ENCODE data around the gene CNR1. TPM values are rescaled to one million over a fixed set of nuclear protein-coding genes. Genes with fewer than 3 reads are reported as not detected.

The CNR1 gene
- total RNA-seq, 1 experiment from 2014 or later, result not detected

DNA sequence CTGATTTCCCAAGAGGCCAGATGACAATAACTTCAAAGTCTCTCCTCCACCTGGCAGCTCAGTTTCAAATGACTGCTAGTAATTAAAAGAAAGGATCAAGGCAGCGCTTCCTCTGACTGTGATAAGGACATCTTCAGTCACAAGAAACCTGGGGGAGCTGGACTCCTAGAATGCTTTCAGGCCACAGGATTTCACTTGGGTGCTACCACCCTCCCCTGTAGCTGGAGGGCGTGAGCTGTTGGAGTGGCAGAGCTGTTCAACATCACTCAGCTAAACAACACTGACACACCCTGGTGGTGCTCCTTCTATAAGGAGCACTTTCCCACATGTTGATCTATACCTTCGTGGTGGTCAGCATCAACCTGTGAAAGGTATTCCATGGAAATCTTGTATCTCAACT lies 2.2 kb upstream of the CNR1 start:
- no peaks in the 10 kb centered on the region for H3K9me2 ChIP-seq (ENCODE audit: insufficient read depth)
- ChIA-PET POLR2A (no interaction called here), RAD21 (ENCODE audit: low non-redundant PET in 1 of 2, low total read pairs in 2 of 2, uncharacterized antibody in 2 of 2, unreplicated experiment in 2 of 2) (no interaction called here), CTCF (no interaction called here)
- no peaks in the 10 kb centered on the region for H3K4me1 ChIP-seq (ENCODE audit: control insufficient read depth in 1 of 2, insufficient read depth in 2 of 2, low read length in 2 of 2)
- no peak for TF ChIP-seq EZH2 (IDR thresholded peaks at IDR 0.05)
- TF ChIP-seq, protein P1, sequence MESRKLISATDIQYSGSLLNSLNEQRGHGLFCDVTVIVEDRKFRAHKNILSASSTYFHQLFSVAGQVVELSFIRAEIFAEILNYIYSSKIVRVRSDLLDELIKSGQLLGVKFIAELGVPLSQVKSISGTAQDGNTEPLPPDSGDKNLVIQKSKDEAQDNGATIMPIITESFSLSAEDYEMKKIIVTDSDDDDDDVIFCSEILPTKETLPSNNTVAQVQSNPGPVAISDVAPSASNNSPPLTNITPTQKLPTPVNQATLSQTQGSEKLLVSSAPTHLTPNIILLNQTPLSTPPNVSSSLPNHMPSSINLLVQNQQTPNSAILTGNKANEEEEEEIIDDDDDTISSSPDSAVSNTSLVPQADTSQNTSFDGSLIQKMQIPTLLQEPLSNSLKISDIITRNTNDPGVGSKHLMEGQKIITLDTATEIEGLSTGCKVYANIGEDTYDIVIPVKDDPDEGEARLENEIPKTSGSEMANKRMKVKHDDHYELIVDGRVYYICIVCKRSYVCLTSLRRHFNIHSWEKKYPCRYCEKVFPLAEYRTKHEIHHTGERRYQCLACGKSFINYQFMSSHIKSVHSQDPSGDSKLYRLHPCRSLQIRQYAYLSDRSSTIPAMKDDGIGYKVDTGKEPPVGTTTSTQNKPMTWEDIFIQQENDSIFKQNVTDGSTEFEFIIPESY (IDR thresholded peaks at IDR 0.05; ENCODE audit: extremely low read depth, insufficient replicate concordance, low read length), result no peak
- TF ChIP-seq FOSL1 (IDR thresholded peaks at IDR 0.05; ENCODE audit: low read depth), result no peak
- no peak for TF ChIP-seq ZNF274 (IDR thresholded peaks at IDR 0.05; ENCODE audit: low read depth, low read length)
- no peak for TF ChIP-seq CBX3 (IDR thresholded peaks at IDR 0.05; ENCODE audit: low read depth)
- TF ChIP-seq SP1 (IDR thresholded peaks at IDR 0.05; ENCODE audit: low read depth), result no peak
- TF ChIP-seq, protein P2, sequence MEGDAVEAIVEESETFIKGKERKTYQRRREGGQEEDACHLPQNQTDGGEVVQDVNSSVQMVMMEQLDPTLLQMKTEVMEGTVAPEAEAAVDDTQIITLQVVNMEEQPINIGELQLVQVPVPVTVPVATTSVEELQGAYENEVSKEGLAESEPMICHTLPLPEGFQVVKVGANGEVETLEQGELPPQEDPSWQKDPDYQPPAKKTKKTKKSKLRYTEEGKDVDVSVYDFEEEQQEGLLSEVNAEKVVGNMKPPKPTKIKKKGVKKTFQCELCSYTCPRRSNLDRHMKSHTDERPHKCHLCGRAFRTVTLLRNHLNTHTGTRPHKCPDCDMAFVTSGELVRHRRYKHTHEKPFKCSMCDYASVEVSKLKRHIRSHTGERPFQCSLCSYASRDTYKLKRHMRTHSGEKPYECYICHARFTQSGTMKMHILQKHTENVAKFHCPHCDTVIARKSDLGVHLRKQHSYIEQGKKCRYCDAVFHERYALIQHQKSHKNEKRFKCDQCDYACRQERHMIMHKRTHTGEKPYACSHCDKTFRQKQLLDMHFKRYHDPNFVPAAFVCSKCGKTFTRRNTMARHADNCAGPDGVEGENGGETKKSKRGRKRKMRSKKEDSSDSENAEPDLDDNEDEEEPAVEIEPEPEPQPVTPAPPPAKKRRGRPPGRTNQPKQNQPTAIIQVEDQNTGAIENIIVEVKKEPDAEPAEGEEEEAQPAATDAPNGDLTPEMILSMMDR (IDR thresholded peaks at IDR 0.05 in 2 of 3, conservative IDR thresholded peaks at IDR 0.05 in 1 of 3; ENCODE audit: borderline replicate concordance in 1 of 3, insufficient read depth in 1 of 3, low read depth in 2 of 3, low read length in 2 of 3), result no peak
- no peak for TF ChIP-seq EZH2phosphoT487 (IDR thresholded peaks at IDR 0.05; ENCODE audit: borderline replicate concordance)
- TF ChIP-seq YY1 (IDR thresholded peaks at IDR 0.05; ENCODE audit: extremely low read depth, insufficient replicate concordance, low read depth, low read length), result no peak
- no peak for TF ChIP-seq EGR1 (IDR thresholded peaks at IDR 0.05; ENCODE audit: low read depth)
- no peaks in the 10 kb centered on the region for H3K36me3 ChIP-seq (ENCODE audit: control insufficient read depth in 1 of 2, insufficient read depth in 2 of 2, low read length in 2 of 2)
- no peak overlapping the region for H2AFZ ChIP-seq (ENCODE audit: low read depth, low read length, poor library complexity, severe bottlenecking)
- H3K79me2 ChIP-seq (ENCODE audit: insufficient read depth, low read length), result no peaks in the 10 kb centered on the region
- H3K27ac ChIP-seq (ENCODE audit: low read depth, low read length), result no peak overlapping the region
- no peaks in the 10 kb centered on the region for H3K9me3 ChIP-seq (ENCODE audit: control insufficient read depth in 1 of 2, insufficient read depth in 1 of 2, low read depth in 1 of 2, low read length in 2 of 2)
- DNase-seq (ENCODE audit: low read depth, low spot score) (no peak), ATAC-seq (no peak)
- H3K27me3 ChIP-seq (ENCODE audit: insufficient read depth, low read length), result peaks cover 20% of the 10 kb centered on the region
- H3K4me2 ChIP-seq (ENCODE audit: low read length), result no peak overlapping the region
- intact Hi-C loops (cut with micrococcal nuclease), result no loop called here
- no TSS peak for BruUV-seq (replicated peaks)
- no peak overlapping the region for H3K9ac ChIP-seq (ENCODE audit: low read length)
- no peaks in the 10 kb centered on the region for H4K20me1 ChIP-seq (ENCODE audit: insufficient read depth)
- H3K4me3 ChIP-seq (replicated peaks in 1 of 2; ENCODE audit: low read depth in 1 of 2, low read length in 2 of 2), result no peak overlapping the region

Measured in HCT116 (cell line).